Endodermal cell (in vitro differentiated cells): ENCODE data around the gene ZBTB7C. TPM values are rescaled to one million over a fixed set of nuclear protein-coding genes. Genes with fewer than 3 reads are reported as not detected.

Source experiments
- DNase-seq: peaks from one replicate; pipeline ENCODE4 v3.0.0-alpha.2; 2017
- H3K27ac ChIP-seq: 2 replicates; pipeline ENCODE4 v1.5.1; 2013; ENCODE audit warnings: mild to moderate bottlenecking, low read depth, low read length, moderate library complexity
- H3K27me3 ChIP-seq: 2 replicates; pipeline ENCODE4 v1.6.1; 2013; ENCODE audit warnings: mild to moderate bottlenecking, low read length, moderate library complexity; ENCODE audit not compliant: insufficient read depth, control insufficient read depth, poor library complexity, severe bottlenecking
- H3K36me3 ChIP-seq: 2 replicates; pipeline ENCODE4 v1.7.0; 2013; ENCODE audit warnings: mild to moderate bottlenecking, low read length, moderate library complexity; ENCODE audit not compliant: control insufficient read depth, insufficient read depth
- H3K4me1 ChIP-seq: one replicate; pipeline ENCODE4 v1.7.0; 2013; ENCODE audit warnings: low read length; ENCODE audit not compliant: control insufficient read depth, insufficient read depth
- H3K4me3 ChIP-seq: 2 replicates; pipeline ENCODE4 v1.5.1; 2013; ENCODE audit warnings: mild to moderate bottlenecking, low read length, moderate library complexity
- H3K9ac ChIP-seq: 2 replicates; pipeline ENCODE4 v1.6.1; 2013; ENCODE audit warnings: mild to moderate bottlenecking, low read length, moderate library complexity; ENCODE audit not compliant: poor library complexity, severe bottlenecking; ENCODE audit errors: extremely low read depth
- H3K9me3 ChIP-seq: 2 replicates; pipeline ENCODE4 v1.6.1; 2013; ENCODE audit warnings: mild to moderate bottlenecking, low read length, moderate library complexity; ENCODE audit not compliant: control insufficient read depth
- H3K27ac Mint-ChIP-seq: 2 replicates; pipeline ENCODE4 v1.8.0; 2020; ENCODE audit warnings: mixed read lengths
- H3K27me3 Mint-ChIP-seq: 2 replicates; pipeline ENCODE4 v1.8.0; 2021; ENCODE audit warnings: mild to moderate bottlenecking, mixed read lengths; ENCODE audit not compliant: insufficient read depth
- H3K36me3 Mint-ChIP-seq: 2 replicates; pipeline ENCODE4 v1.8.0; 2020; ENCODE audit warnings: low read depth, mixed read lengths
- H3K4me1 Mint-ChIP-seq: 2 replicates; pipeline ENCODE4 v1.8.0; 2020; ENCODE audit warnings: mixed read lengths
- H3K4me3 Mint-ChIP-seq: 2 replicates; pipeline ENCODE4 v1.8.0; 2020; ENCODE audit warnings: mild to moderate bottlenecking, moderate library complexity, mixed read lengths
- H3K9me3 Mint-ChIP-seq: 2 replicates; pipeline ENCODE4 v1.8.0; 2020; ENCODE audit warnings: mild to moderate bottlenecking, mixed read lengths
- WGBS, 2 experiments: methylation state at CpG; one replicate each; pipeline versions ENCODE4 v1.1.5 to v1.1.7; 2013; ENCODE audit warnings: missing lambda C conversion rate in 2 of 2, mixed read lengths in 1 of 2; ENCODE audit not compliant: insufficient coverage in 1 of 2, insufficient read length in 1 of 2; 5-methylcytosine and 5-hydroxymethylcytosine counted together
- total RNA-seq, 2 donors: library from RNA; stranded (reverse); fragmentation: NEBNext Ultra II Directional in 1 of 2; extraction: Animal tissue kit (Norgen Biotek cat#: 25700) in 1 of 2; gene quantifications; 2 replicates in 1 of 2; 3 replicates in 1 of 2; pipeline ENCODE4 v1.2.1, GENCODE V29; 2021
- TF ChIP-seq, protein P1 (sequence below): fragments of 200-600 bp; sonication (generic); conservative IDR thresholded peaks from 2 replicates; pipeline ENCODE4 v1.5.0; 2021; ENCODE audit warnings: antibody characterized with exemption, mild to moderate bottlenecking

Gene ZBTB7C
- total RNA-seq, 2 donors from 2014 or later = 0.31 to 0.62 TPM

DNA sequence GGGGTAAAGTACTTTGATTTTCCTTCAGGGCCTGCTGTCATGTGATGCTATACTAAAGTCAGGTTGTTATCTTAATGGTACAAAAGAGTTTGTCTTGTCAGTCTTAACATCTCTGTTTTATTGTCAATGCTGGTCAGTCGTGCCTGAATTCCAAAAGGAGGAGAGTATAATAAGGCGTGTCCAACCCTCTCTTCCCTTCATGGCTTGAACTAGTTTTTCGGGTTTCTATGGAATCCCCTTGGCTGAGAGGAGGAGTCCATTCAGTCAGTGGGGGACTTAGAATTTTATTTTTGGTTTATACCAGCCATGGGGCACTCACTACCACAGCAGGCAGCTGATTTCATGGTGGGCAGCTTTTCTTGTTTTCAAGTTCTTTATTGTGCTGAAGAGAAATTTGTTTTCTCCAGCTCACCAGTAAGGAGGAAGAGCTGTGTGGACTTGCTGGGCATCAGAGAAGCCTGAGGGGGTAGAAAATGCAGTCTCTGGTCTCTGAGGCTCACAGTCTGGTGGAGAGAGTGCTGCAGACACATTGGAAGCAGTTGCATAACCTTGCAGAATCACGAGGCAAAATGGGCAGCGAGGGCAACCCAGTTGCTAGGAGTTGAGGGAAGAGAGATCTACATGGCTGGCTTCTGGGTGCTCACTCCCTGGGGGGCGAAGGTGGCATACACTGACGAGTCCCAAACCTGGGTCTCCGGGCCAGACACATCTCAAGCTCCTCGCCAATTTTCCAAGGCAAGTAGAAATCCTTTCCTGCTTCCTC is 193.1 kb downstream of the ZBTB7C start:
- Mint-ChIP-seq H3K27ac (no peak overlapping the region), H3K4me1 (peaks cover 5% of the 10 kb centered on the region), H3K9me3 (peaks cover 27% of the 10 kb centered on the region), H3K4me3 (no peak overlapping the region), H3K27me3 (peaks cover 4% of the 10 kb centered on the region), H3K36me3 (no peaks in the 10 kb centered on the region)
- Histone ChIP-seq H3K27ac (no peak overlapping the region), H3K4me3 (no peak overlapping the region), H3K9ac (no peak overlapping the region), H3K36me3 (no peaks in the 10 kb centered on the region), H3K9me3 (peaks cover 8% of the 10 kb centered on the region), H3K4me1 (no peaks in the 10 kb centered on the region), H3K27me3 (no peaks in the 10 kb centered on the region)
- DNase-seq = no peak
- 80 to 90% methylated on average over 3 to 9 of the region's 9 CpGs for WGBS, 2 experiments
- TF ChIP-seq, protein P1, sequence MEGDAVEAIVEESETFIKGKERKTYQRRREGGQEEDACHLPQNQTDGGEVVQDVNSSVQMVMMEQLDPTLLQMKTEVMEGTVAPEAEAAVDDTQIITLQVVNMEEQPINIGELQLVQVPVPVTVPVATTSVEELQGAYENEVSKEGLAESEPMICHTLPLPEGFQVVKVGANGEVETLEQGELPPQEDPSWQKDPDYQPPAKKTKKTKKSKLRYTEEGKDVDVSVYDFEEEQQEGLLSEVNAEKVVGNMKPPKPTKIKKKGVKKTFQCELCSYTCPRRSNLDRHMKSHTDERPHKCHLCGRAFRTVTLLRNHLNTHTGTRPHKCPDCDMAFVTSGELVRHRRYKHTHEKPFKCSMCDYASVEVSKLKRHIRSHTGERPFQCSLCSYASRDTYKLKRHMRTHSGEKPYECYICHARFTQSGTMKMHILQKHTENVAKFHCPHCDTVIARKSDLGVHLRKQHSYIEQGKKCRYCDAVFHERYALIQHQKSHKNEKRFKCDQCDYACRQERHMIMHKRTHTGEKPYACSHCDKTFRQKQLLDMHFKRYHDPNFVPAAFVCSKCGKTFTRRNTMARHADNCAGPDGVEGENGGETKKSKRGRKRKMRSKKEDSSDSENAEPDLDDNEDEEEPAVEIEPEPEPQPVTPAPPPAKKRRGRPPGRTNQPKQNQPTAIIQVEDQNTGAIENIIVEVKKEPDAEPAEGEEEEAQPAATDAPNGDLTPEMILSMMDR = no peak

DNA sequence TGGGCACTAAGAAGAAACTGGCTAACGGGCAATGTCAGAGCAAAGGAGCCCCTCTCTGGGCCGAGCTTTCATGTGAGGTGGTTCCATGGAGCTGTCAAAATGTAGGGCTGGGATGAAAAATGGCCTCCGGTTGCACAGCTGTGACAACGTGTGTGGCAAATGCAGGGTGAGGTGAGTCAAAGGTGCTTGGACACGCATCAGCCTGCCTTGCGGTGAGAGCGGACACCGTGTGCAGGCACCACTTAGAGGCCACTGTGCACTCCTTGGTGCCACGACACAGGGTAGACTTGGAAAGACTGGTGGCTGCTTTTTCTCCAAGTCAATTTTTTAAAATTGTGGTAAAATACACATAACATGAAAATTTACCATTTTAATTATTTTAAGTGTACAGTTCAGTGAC is 195.4 kb downstream of the ZBTB7C start:
- Mint-ChIP-seq H3K9me3 (peaks cover 31% of the 10 kb centered on the region), H3K4me1 (peaks cover 5% of the 10 kb centered on the region), H3K36me3 (no peaks in the 10 kb centered on the region), H3K27me3 (peaks cover 4% of the 10 kb centered on the region), H3K27ac (no peak overlapping the region), H3K4me3 (no peak overlapping the region)
- Histone ChIP-seq H3K4me1 (no peaks in the 10 kb centered on the region), H3K9me3 (peaks cover 8% of the 10 kb centered on the region), H3K9ac (no peak overlapping the region), H3K4me3 (no peak overlapping the region), H3K27me3 (no peaks in the 10 kb centered on the region), H3K27ac (no peak overlapping the region), H3K36me3 (no peaks in the 10 kb centered on the region)
- TF ChIP-seq, protein P1 = no peak
- DNase-seq = no peak
- 93 to 95% methylated on average over 8 to 9 of the region's 9 CpGs for WGBS, 2 experiments

DNA sequence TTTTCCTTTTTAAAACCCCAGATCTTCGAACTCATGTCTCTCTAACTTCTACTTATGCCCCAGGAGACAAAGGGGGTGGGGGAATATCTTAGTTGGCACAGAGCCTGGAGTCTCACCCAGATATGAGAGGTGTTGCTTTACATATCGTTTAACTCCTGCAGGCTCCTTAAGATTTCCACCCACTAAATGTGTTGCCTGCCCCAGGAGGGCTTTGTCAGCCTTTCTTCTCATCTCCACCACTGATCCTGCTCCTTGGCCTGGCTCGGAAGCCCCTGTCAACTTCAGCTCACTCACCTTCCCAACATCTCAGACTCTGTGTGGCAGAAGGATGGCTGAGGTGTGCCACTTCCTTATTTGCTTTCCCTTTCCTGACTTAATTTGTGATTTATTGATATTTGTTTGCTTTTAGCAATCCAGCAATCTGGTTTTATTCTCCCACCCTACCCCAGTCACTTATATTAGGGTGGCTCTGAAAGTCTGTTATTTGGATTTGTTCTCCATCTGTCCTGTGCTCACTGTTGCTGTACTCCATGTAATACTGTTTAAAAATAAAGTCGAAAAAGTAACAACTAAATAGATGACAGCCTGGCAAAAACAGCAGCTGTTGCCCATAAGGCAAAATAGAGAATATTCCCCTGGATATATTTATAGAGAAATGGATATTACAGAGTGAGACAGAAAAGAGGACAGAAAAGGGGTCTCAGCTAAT is 200.6 kb downstream of the ZBTB7C start:
- peaks cover under 1% of the 10 kb centered on the region for H3K9me3 ChIP-seq
- H3K4me1 ChIP-seq = no peaks in the 10 kb centered on the region
- no peaks in the 10 kb centered on the region for H3K36me3 ChIP-seq
- Mint-ChIP-seq H3K4me3 (no peak overlapping the region), H3K27ac (no peak overlapping the region), H3K36me3 (no peaks in the 10 kb centered on the region), H3K4me1 (peaks cover 16% of the 10 kb centered on the region), H3K9me3 (peaks cover 23% of the 10 kb centered on the region), H3K27me3 (peaks cover 4% of the 10 kb centered on the region)
- H3K4me3 ChIP-seq = no peak overlapping the region
- no peaks in the 10 kb centered on the region for H3K27me3 ChIP-seq
- TF ChIP-seq, protein P1 = no peak
- H3K27ac ChIP-seq = no peak overlapping the region
- DNase-seq = no peak
- 20 to 68% methylated on average over 1 to 4 of the region's 4 CpGs for WGBS, 2 experiments
- H3K9ac ChIP-seq = no peak overlapping the region
